Keratinocyte (primary cell): ENCODE measurements around the gene TRMT10A. TPM values are rescaled to one million over a fixed set of nuclear protein-coding genes. Genes with fewer than 3 reads are reported as not detected.

Source experiments
- DNase-seq: peaks from one replicate; pipeline ENCODE4 v3.0.0-alpha.2; 2011; ENCODE audit warnings: low read depth, missing footprints, low spot score
- FAIRE-seq: peaks from 2 replicates; lab custom pipeline; 2011; peaks lifted over from hg19 to GRCh38; lab: Jason Lieb, UNC
- H2AFZ ChIP-seq: 2 replicates; pipeline ENCODE4 v1.6.0; 2012; ENCODE audit warnings: low read length, control low read depth, inconsistent platforms; ENCODE audit not compliant: control insufficient read depth
- H3K27ac ChIP-seq: 2 replicates; pipeline ENCODE4 v1.5.1; 2011; ENCODE audit warnings: low read length; ENCODE audit not compliant: control insufficient read depth, insufficient read depth
- H3K27me3 ChIP-seq: 3 replicates; pipeline ENCODE4 v1.6.0; 2011; ENCODE audit warnings: low read length; ENCODE audit not compliant: control insufficient read depth, insufficient read depth; ENCODE audit errors: extremely low read depth
- H3K36me3 ChIP-seq, 2 experiments: 2 replicates in 1 of 2; 3 replicates in 1 of 2; pipeline ENCODE4 v1.5.1; 2011; ENCODE audit warnings: low read length in 2 of 2, mild to moderate bottlenecking in 1 of 2; ENCODE audit not compliant: control insufficient read depth in 2 of 2, insufficient read depth in 2 of 2; ENCODE audit errors: extremely low read depth in 1 of 2
- H3K4me1 ChIP-seq: 3 replicates; pipeline ENCODE4 v1.5.1; 2011; ENCODE audit warnings: low read length; ENCODE audit not compliant: control insufficient read depth, insufficient read depth; ENCODE audit errors: extremely low read depth
- H3K4me2 ChIP-seq: 3 replicates; pipeline ENCODE4 v1.6.0; 2011; ENCODE audit warnings: low read depth, low read length; ENCODE audit not compliant: control insufficient read depth, insufficient read depth; ENCODE audit errors: extremely low read depth
- H3K4me3 ChIP-seq, 3 experiments: fragments of 200-600 bp in 1 of 3; sonication (generic) in 1 of 3; 2 replicates in 2 of 3; 3 replicates in 1 of 3; pipeline ENCODE4 v1.5.1; 2011 to 2016; ENCODE audit warnings: low read length in 3 of 3, mild to moderate bottlenecking in 3 of 3, control low read depth in 2 of 3, inconsistent platforms in 1 of 3, low read depth in 1 of 3, mixed read lengths in 1 of 3, mixed run types in 1 of 3, moderate library complexity in 1 of 3; ENCODE audit not compliant: control insufficient read depth in 2 of 3, insufficient read depth in 2 of 3; ENCODE audit errors: extremely low read depth in 1 of 3
- H3K79me2 ChIP-seq: 2 replicates; pipeline ENCODE4 v1.6.0; 2012; ENCODE audit warnings: low read length; ENCODE audit not compliant: control insufficient read depth, insufficient read depth
- H3K9ac ChIP-seq: 3 replicates; pipeline ENCODE4 v1.6.0; 2011; ENCODE audit warnings: low read length; ENCODE audit not compliant: control insufficient read depth, insufficient read depth; ENCODE audit errors: extremely low read depth
- H3K9me1 ChIP-seq: 3 replicates; pipeline ENCODE4 v1.6.0; 2011; ENCODE audit warnings: low read length; ENCODE audit not compliant: control insufficient read depth, insufficient read depth; ENCODE audit errors: extremely low read depth
- H3K9me3 ChIP-seq: 2 replicates; pipeline ENCODE4 v1.5.1; 2012; ENCODE audit warnings: low read depth, low read length; ENCODE audit not compliant: control insufficient read depth
- H4K20me1 ChIP-seq: 3 replicates; pipeline ENCODE4 v1.6.0; 2011; ENCODE audit warnings: low read length; ENCODE audit not compliant: control insufficient read depth, insufficient read depth; ENCODE audit errors: extremely low read depth
- CTCF ChIP-seq, 3 experiments: IDR thresholded peaks in 1 of 3; conservative IDR thresholded peaks in 1 of 3; optimal IDR thresholded peaks in 1 of 3; 2 replicates in 2 of 3; 3 replicates in 1 of 3; pipeline versions ENCODE3 to v1.5.1; 2011; ENCODE audit warnings: low read length in 3 of 3, mild to moderate bottlenecking in 3 of 3, moderate library complexity in 2 of 3, control low read depth in 1 of 3, inconsistent platforms in 1 of 3; ENCODE audit not compliant: insufficient read depth in 2 of 3; ENCODE audit errors: extremely low read depth in 1 of 3
- EZH2 ChIP-seq: IDR thresholded peaks from one replicate; pipeline ENCODE4 v1.6.1; 2012; ENCODE audit warnings: inconsistent platforms, mild to moderate bottlenecking, low read length, moderate library complexity
- dilution Hi-C: fragments of 300-500 bp; cut with MboI; formaldehyde crosslinking; loops from one replicate; pipeline ENCODE4 v1.7.0; 2020; ENCODE audit warnings: low sequenced_read_pairs; ENCODE audit not compliant: extremely low pct_ligation_motif_present
- polyA plus RNA-seq, 5 experiments: library from polyadenylated mRNA; depleted of rRNA in 3 of 5; stranded (reverse) in 3 of 5; stranded (forward) in 1 of 5; unstranded in 1 of 5; fragments of >200 nt; gene quantifications; 1 replicate in 1 of 5; 2 replicates in 3 of 5; 3 replicates in 1 of 5; pipeline versions ENCODE4 v1.2.1 to v1.2.3, GENCODE V29; 2011 to 2012; ENCODE audit warnings: missing spikeins in 2 of 5, low read depth in 1 of 5, low replicate concordance in 1 of 5

TRMT10A gene
- polyA plus RNA-seq, 1 donor (not counting 4 experiments of a cell fraction or from before 2014, with no cell fraction given): 8.2 TPM

GRCh38 chr4:99608417-99608816 is 44.6 kb upstream of the TRMT10A start:
- no peaks in the 10 kb centered on the region for H3K79me2 ChIP-seq
- H3K4me3 ChIP-seq: no peak overlapping the region
- H4K20me1 ChIP-seq: no peaks in the 10 kb centered on the region
- TF ChIP-seq CTCF (optimal IDR thresholded peaks at IDR 0.05 in 1 of 3, IDR thresholded peaks at IDR 0.05 in 1 of 3, conservative IDR thresholded peaks at IDR 0.05 in 1 of 3; ENCODE audit: extremely low read depth in 1 of 3, insufficient read depth in 2 of 3, low read length in 3 of 3): no peak
- TF ChIP-seq EZH2: no peak
- H3K9me3 ChIP-seq: no peaks in the 10 kb centered on the region
- no peak overlapping the region for H3K27ac ChIP-seq
- H3K4me2 ChIP-seq: no peak overlapping the region
- H2AFZ ChIP-seq: no peak overlapping the region
- H3K9ac ChIP-seq: no peak overlapping the region
- DNase-seq (no peak), FAIRE-seq (no peak)
- no peaks in the 10 kb centered on the region for H3K27me3 ChIP-seq
- H3K9me1 ChIP-seq: no peaks in the 10 kb centered on the region
- no peaks in the 10 kb centered on the region for H3K4me1 ChIP-seq
- dilution Hi-C loops: no loop called here
- no peaks in the 10 kb centered on the region for H3K36me3 ChIP-seq

- TF ChIP-seq EZH2: no peak
- no peak for TF ChIP-seq CTCF (optimal IDR thresholded peaks at IDR 0.05 in 1 of 3, IDR thresholded peaks at IDR 0.05 in 1 of 3, conservative IDR thresholded peaks at IDR 0.05 in 1 of 3; ENCODE audit: extremely low read depth in 1 of 3, insufficient read depth in 2 of 3, low read length in 3 of 3)
- Histone ChIP-seq H3K9me1 (no peaks in the 10 kb centered on the region), H2AFZ (no peak overlapping the region), H3K9ac (no peak overlapping the region), H3K79me2 (no peaks in the 10 kb centered on the region), H3K9me3 (no peaks in the 10 kb centered on the region), H3K4me3 (no peak overlapping the region), H4K20me1 (no peaks in the 10 kb centered on the region), H3K27ac (no peak overlapping the region), H3K4me2 (no peak overlapping the region), H3K27me3 (no peaks in the 10 kb centered on the region), H3K36me3 (no peaks in the 10 kb centered on the region), H3K4me1 (no peaks in the 10 kb centered on the region)
- FAIRE-seq (no peak), DNase-seq (no peak)
- dilution Hi-C loops: no loop called here
These were observed 42.9 kb upstream of the TRMT10A start for GRCh38 chr4:99606716-99607115.
